Kidney epithelial cell (primary cell): ENCODE results near the gene CACNB2. TPM values are rescaled to one million over a fixed set of nuclear protein-coding genes. Genes with fewer than 3 reads are reported as not detected.

Source experiments
- DNase-seq: peaks from one replicate; pipeline ENCODE4 v3.0.0-alpha.2; 2010; ENCODE audit warnings: low read depth
- H3K27me3 ChIP-seq: 2 replicates; pipeline ENCODE4 v1.6.0; 2011; ENCODE audit warnings: low read length; ENCODE audit not compliant: control insufficient read depth, insufficient read depth
- H3K36me3 ChIP-seq: 2 replicates; pipeline ENCODE4 v1.5.1; 2011; ENCODE audit warnings: low read length; ENCODE audit not compliant: control insufficient read depth, insufficient read depth
- H3K4me3 ChIP-seq: 2 replicates; pipeline ENCODE4 v1.5.1; 2011; ENCODE audit warnings: low read depth, mild to moderate bottlenecking, control low read depth, low read length
- total RNA-seq: library from RNA; depleted of rRNA; stranded (reverse); fragments of >200 nt; gene quantifications from 2 replicates; pipeline ENCODE4 v1.2.3, GENCODE V29; 2015
- TF ChIP-seq, protein P1 (sequence below): IDR thresholded peaks from 2 replicates; pipeline ENCODE4 v1.5.1; 2011; ENCODE audit warnings: mild to moderate bottlenecking, moderate library complexity, low read length, control low read depth, inconsistent platforms; ENCODE audit not compliant: insufficient read depth, poor library complexity, severe bottlenecking

The CACNB2 gene
- total RNA-seq, 1 donor from 2014 or later: 0.04 TPM

DNA sequence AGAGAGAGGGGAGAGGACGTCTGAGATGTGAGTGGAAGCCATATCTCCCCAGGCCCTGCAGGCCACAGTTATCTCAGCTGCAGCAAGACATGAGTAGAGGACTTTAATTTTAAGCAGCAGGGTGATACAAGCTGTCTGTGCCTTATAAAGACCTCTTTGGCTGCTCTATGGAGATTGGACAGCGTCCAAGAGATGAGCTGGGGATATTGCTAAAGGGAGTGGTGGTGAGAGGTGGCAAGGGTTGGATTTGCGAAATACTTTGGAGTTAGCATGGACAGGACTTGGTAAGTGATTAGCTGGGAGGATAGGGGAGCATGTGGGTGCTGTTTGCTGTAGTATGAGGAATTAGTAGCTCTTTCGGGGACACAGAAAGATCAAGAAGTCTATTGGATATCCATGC lies 191.8 kb downstream of the CACNB2 start:
- no peak for DNase-seq
- Histone ChIP-seq H3K27me3 (no peaks in the 10 kb centered on the region), H3K36me3 (no peaks in the 10 kb centered on the region), H3K4me3 (no peak overlapping the region)
- TF ChIP-seq, protein P1, sequence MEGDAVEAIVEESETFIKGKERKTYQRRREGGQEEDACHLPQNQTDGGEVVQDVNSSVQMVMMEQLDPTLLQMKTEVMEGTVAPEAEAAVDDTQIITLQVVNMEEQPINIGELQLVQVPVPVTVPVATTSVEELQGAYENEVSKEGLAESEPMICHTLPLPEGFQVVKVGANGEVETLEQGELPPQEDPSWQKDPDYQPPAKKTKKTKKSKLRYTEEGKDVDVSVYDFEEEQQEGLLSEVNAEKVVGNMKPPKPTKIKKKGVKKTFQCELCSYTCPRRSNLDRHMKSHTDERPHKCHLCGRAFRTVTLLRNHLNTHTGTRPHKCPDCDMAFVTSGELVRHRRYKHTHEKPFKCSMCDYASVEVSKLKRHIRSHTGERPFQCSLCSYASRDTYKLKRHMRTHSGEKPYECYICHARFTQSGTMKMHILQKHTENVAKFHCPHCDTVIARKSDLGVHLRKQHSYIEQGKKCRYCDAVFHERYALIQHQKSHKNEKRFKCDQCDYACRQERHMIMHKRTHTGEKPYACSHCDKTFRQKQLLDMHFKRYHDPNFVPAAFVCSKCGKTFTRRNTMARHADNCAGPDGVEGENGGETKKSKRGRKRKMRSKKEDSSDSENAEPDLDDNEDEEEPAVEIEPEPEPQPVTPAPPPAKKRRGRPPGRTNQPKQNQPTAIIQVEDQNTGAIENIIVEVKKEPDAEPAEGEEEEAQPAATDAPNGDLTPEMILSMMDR: no peak

DNA sequence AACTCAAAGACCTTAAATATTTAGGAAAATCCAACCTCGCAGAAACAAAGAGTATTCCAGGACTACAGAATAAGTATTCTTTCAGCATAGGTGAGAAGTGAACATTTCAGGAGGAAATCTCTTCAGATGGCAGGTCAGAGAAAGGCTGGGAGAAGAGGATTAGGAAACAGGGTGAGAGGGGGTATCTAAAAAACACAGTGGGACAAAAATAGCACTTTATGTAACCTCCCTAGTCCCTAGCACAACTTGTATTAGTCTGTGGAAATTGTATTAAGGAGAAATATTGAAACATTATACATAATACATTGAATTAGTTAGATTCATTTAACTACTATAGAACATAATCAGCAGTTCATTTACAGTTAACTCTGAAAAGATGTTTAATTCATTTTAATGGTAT lies 192.3 kb downstream of the CACNB2 start:
- Histone ChIP-seq H3K27me3 (no peaks in the 10 kb centered on the region), H3K4me3 (no peak overlapping the region), H3K36me3 (no peaks in the 10 kb centered on the region)
- TF ChIP-seq, protein P1: no peak
- DNase-seq: no peak

GRCh38 chr10:18333621-18334020 lies 193.4 kb downstream of the CACNB2 start:
- DNase-seq: no peak
- TF ChIP-seq, protein P1: no peak

GRCh38 chr10:18334116-18334867 lies 194.1 kb downstream of the CACNB2 start:
- no peak for DNase-seq
- no peaks in the 10 kb centered on the region for H3K36me3 ChIP-seq
- no peak overlapping the region for H3K4me3 ChIP-seq
- H3K27me3 ChIP-seq: no peaks in the 10 kb centered on the region
- TF ChIP-seq, protein P1: no peak

More at GRCh38 chr10:18333621-18334020, 193.4 kb downstream of the CACNB2 start:
- no peaks in the 10 kb centered on the region for H3K27me3 ChIP-seq
- H3K36me3 ChIP-seq: no peaks in the 10 kb centered on the region
- H3K4me3 ChIP-seq: no peak overlapping the region

DNA sequence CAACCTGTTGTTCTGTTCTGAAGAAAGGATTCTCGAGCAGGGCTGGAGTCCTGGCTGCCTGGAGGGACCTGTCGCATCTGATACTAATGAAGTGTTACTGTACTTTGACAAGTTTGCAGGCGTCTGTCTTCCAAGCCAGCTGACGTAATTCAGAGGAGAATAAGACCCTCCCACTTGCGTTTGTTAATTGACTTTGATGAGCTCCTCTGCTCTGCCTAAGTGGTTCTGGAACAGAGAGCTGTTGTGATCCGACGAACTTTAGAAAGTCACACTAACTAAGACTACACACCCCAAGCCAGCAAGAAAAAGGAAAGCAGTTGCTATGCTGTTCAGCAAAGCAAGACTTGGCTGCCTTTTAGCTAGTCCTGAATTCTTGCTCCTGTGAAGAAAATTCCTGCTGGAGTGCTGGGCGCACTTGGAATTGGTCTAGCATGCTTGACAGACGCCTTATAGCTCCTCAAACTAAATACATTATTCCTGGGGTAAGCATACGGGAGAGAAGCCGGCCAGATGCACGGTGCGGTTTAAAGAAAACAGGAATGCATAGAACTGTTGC lies 200.3 kb downstream of the CACNB2 start:
- Histone ChIP-seq H3K36me3 (no peaks in the 10 kb centered on the region), H3K4me3 (peak overlapping the region; percentile 30), H3K27me3 (no peaks in the 10 kb centered on the region)
- DNase-seq: no peak
- TF ChIP-seq, protein P1: no peak
